IMR-90 (cell line): ENCODE data around the gene ANKMY2. TPM values are rescaled to one million over a fixed set of nuclear protein-coding genes. Genes with fewer than 3 reads are reported as not detected.

Source experiments
- ATAC-seq: fragments of 200-7000 bp; cut with Tn5 transposase; 2 replicates; pipeline ENCODE4 v1.9.1; 2020; ENCODE audit warnings: low read depth, mild to moderate bottlenecking, moderate library complexity
- BruUV-seq: library from RNA; stranded (reverse); fragments of 400-500 nt; replicated peaks from 2 replicates; lab custom pipeline; 2021; lab: Mats Ljungman, UMichigan
- CTCF ChIA-PET: fragments of 300-600 bp; formaldehyde crosslinking; extraction: SDS; loops from one replicate; lab custom pipeline; 2021; ENCODE audit warnings: antibody characterized with exemption; lab: Yijun Ruan, JAX
- POLR2A ChIA-PET: fragments of 300-600 bp; sonication (Branson Sonifier 250); formaldehyde crosslinking; loops from one replicate; lab custom pipeline; 2022; ENCODE audit warnings: antibody characterized with exemption; ENCODE audit not compliant: unreplicated experiment; lab: Charles Lee
- DNase-seq: peaks from one replicate; pipeline ENCODE4 v3.0.0; 2013
- H2AFZ ChIP-seq: replicated peaks from 2 replicates; pipeline ENCODE3; 2013; ENCODE audit warnings: low read length, mild to moderate bottlenecking; ENCODE audit not compliant: poor library complexity
- H2AK5ac ChIP-seq: 2 replicates; pipeline ENCODE4 v1.6.1; 2013; ENCODE audit warnings: low read depth, low read length, inconsistent platforms
- H2AK9ac ChIP-seq: replicated peaks from 2 replicates; pipeline ENCODE3; 2013; ENCODE audit warnings: mild to moderate bottlenecking, low read depth, low read length, moderate library complexity; ENCODE audit not compliant: poor library complexity
- H2BK120ac ChIP-seq: 2 replicates; pipeline ENCODE4 v1.6.1; 2013; ENCODE audit warnings: low read depth, low read length, inconsistent platforms
- H2BK15ac ChIP-seq: 3 replicates; pipeline ENCODE4 v1.6.1; 2013; ENCODE audit warnings: low read depth, low read length, inconsistent platforms
- H2BK20ac ChIP-seq: 2 replicates; pipeline ENCODE4 v1.6.1; 2013; ENCODE audit warnings: low read depth, mild to moderate bottlenecking, inconsistent platforms, low read length, moderate library complexity
- H2BK5ac ChIP-seq: 2 replicates; pipeline ENCODE4 v1.6.1; 2013; ENCODE audit warnings: mild to moderate bottlenecking, low read depth, low read length, inconsistent platforms; ENCODE audit not compliant: poor library complexity, severe bottlenecking
- H3K14ac ChIP-seq: replicated peaks from 2 replicates; pipeline ENCODE4 v1.6.1; 2013; ENCODE audit warnings: low read depth, low read length, inconsistent platforms
- H3K18ac ChIP-seq: 2 replicates; pipeline ENCODE4 v1.6.1; 2013; ENCODE audit warnings: low read depth, low read length, control low read depth
- H3K23ac ChIP-seq: 2 replicates; pipeline ENCODE4 v1.6.1; 2013; ENCODE audit warnings: low read depth, low read length, inconsistent platforms
- H3K27ac ChIP-seq: 2 replicates; pipeline ENCODE4 v1.5.1; 2013; ENCODE audit warnings: mild to moderate bottlenecking, control low read depth, low read length; ENCODE audit not compliant: insufficient read depth
- H3K27me3 ChIP-seq: 2 replicates; pipeline ENCODE4 v1.6.1; 2013; ENCODE audit warnings: low read length; ENCODE audit not compliant: control insufficient read depth, insufficient read depth
- H3K36me3 ChIP-seq: 2 replicates; pipeline ENCODE4 v1.6.1; 2013; ENCODE audit warnings: low read length, mixed read lengths; ENCODE audit not compliant: control insufficient read depth, insufficient read depth
- H3K4ac ChIP-seq: 2 replicates; pipeline ENCODE4 v1.6.1; 2013; ENCODE audit warnings: low read depth, low read length, inconsistent platforms
- H3K4me1 ChIP-seq: 2 replicates; pipeline ENCODE4 v1.6.1; 2013; ENCODE audit warnings: low read length, mixed read lengths; ENCODE audit not compliant: control insufficient read depth, insufficient read depth
- H3K4me2 ChIP-seq: 2 replicates; pipeline ENCODE4 v1.6.1; 2013; ENCODE audit warnings: low read depth, mild to moderate bottlenecking, control low read depth, low read length, moderate library complexity
- H3K4me3 ChIP-seq: 2 replicates; pipeline ENCODE4 v1.5.1; 2013; ENCODE audit warnings: low read depth, mild to moderate bottlenecking, control low read depth, low read length, moderate library complexity; ENCODE audit not compliant: insufficient read depth
- H3K56ac ChIP-seq: 2 replicates; pipeline ENCODE4 v1.6.1; 2013; ENCODE audit warnings: low read length, inconsistent platforms; ENCODE audit not compliant: insufficient read depth; ENCODE audit errors: extremely low read depth
- H3K79me1 ChIP-seq, 2 experiments: 2 replicates each; pipeline ENCODE4 v1.6.1; 2013; ENCODE audit warnings: low read length in 2 of 2, inconsistent platforms in 1 of 2, low read depth in 1 of 2
- H3K9ac ChIP-seq: 2 replicates; pipeline ENCODE4 v1.6.1; 2013; ENCODE audit warnings: low read depth, low read length, control low read depth
- H3K9me1 ChIP-seq: 2 replicates; pipeline ENCODE4 v1.6.1; 2013; ENCODE audit warnings: low read length, inconsistent platforms; ENCODE audit not compliant: insufficient read depth
- H3K9me3 ChIP-seq: 2 replicates; pipeline ENCODE4 v1.6.1; 2013; ENCODE audit warnings: low read length; ENCODE audit not compliant: control insufficient read depth, insufficient read depth
- H4K20me1 ChIP-seq: 2 replicates; pipeline ENCODE4 v1.6.1; 2013; ENCODE audit warnings: low read length, inconsistent platforms; ENCODE audit not compliant: insufficient read depth
- H4K5ac ChIP-seq: 2 replicates; pipeline ENCODE4 v1.6.1; 2013; ENCODE audit warnings: mild to moderate bottlenecking, low read depth, low read length, control low read depth
- H4K8ac ChIP-seq, 2 experiments: 2 replicates each; pipeline ENCODE4 v1.6.1; 2013; ENCODE audit warnings: low read depth in 2 of 2, low read length in 2 of 2, control low read depth in 1 of 2, inconsistent platforms in 1 of 2
- H4K91ac ChIP-seq: 2 replicates; pipeline ENCODE4 v1.6.1; 2013; ENCODE audit warnings: low read depth, low read length, inconsistent platforms; ENCODE audit not compliant: insufficient read depth
- BHLHE40 ChIP-seq: fragments of 150-350 bp; IDR thresholded peaks from 2 replicates; pipeline ENCODE4 v1.6.1; 2016; ENCODE audit warnings: mild to moderate bottlenecking, low read depth, low read length
- CEBPB ChIP-seq: IDR thresholded peaks from 2 replicates; pipeline ENCODE4 v1.6.1; 2012; ENCODE audit warnings: low read depth, low read length, improper control_type of control experiment
- CHD1 ChIP-seq: IDR thresholded peaks from 2 replicates; pipeline ENCODE4 v1.6.1; 2012; ENCODE audit warnings: low read depth, low read length, improper control_type of control experiment
- CTCF ChIP-seq: conservative IDR thresholded peaks from 2 replicates; pipeline ENCODE4 v1.5.1; 2012; ENCODE audit warnings: mild to moderate bottlenecking, low read depth, low read length, improper control_type of control experiment
- FOS ChIP-seq: fragments of 150-350 bp; IDR thresholded peaks from 2 replicates; pipeline ENCODE4 v1.6.1; 2016; ENCODE audit warnings: low read depth, low read length
- MAZ ChIP-seq: IDR thresholded peaks from 2 replicates; pipeline ENCODE4 v1.6.1; 2012; ENCODE audit warnings: low read depth, mild to moderate bottlenecking, low read length, improper control_type of control experiment, moderate library complexity, borderline replicate concordance
- NFE2L2 ChIP-seq: fragments of 150-350 bp; IDR thresholded peaks from 2 replicates; pipeline ENCODE4 v1.6.1; 2016; ENCODE audit warnings: low read depth, mild to moderate bottlenecking, low read length
- POLR2A ChIP-seq: IDR thresholded peaks from 2 replicates; pipeline ENCODE4 v1.6.1; 2012; ENCODE audit warnings: mild to moderate bottlenecking, low read depth, low read length
- RAD21 ChIP-seq: IDR thresholded peaks from 2 replicates; pipeline ENCODE4 v1.6.1; 2012; ENCODE audit warnings: low read length, improper control_type of control experiment
- RCOR1 ChIP-seq: IDR thresholded peaks from 2 replicates; pipeline ENCODE4 v1.6.1; 2012; ENCODE audit warnings: mild to moderate bottlenecking, low read length, improper control_type of control experiment; ENCODE audit not compliant: insufficient replicate concordance
- RFX5 ChIP-seq: IDR thresholded peaks from 2 replicates; pipeline ENCODE4 v1.8.0; 2012; ENCODE audit warnings: low read depth, mild to moderate bottlenecking, low read length, moderate library complexity
- SMC3 ChIP-seq: fragments of 150-350 bp; IDR thresholded peaks from 2 replicates; pipeline ENCODE4 v1.6.1; 2016; ENCODE audit warnings: low read depth, mild to moderate bottlenecking, antibody characterized with exemption, low read length, moderate library complexity
- WGBS, 2 experiments: methylation state at CpG; one replicate each; pipeline versions ENCODE4 v1.1.5 to v1.1.7; 2013; ENCODE audit warnings: missing lambda C conversion rate in 2 of 2; ENCODE audit not compliant: insufficient read length in 1 of 2; ENCODE audit errors: extremely low coverage in 2 of 2; 5-methylcytosine and 5-hydroxymethylcytosine counted together
- dilution Hi-C: fragments of 300-500 bp; cut with HindIII; formaldehyde crosslinking; loops from one replicate; pipeline ENCODE4 v1.14.3; 2018; ENCODE audit warnings: low sequenced_read_pairs; ENCODE audit not compliant: unreplicated experiment
- in situ Hi-C: fragments of 300-500 bp; cut with MboI; formaldehyde crosslinking; loops from 3 replicates; pipeline ENCODE4 v1.14.3; 2019; ENCODE audit warnings: low sequenced_read_pairs, inconsistent platforms, mixed read lengths
- intact Hi-C: fragments of 100-400 bp; cut with micrococcal nuclease; formaldehyde crosslinking; loops from 2 replicates; pipeline ENCODE4 v1.10.0; 2022
- polyA plus RNA-seq, 3 experiments: library from polyadenylated mRNA; depleted of rRNA; stranded (reverse); fragments of >200 nt; gene quantifications; 2 replicates each; pipeline ENCODE4 v1.2.3, GENCODE V29; 2012; ENCODE audit warnings: low replicate concordance in 1 of 3
- total RNA-seq: library from RNA; depleted of rRNA; stranded (reverse); fragments of >200 nt; gene quantifications from 2 replicates; pipeline ENCODE4 v1.2.3, GENCODE V29; 2012
- TF ChIP-seq, protein P1 (sequence below): fragments of 150-350 bp; IDR thresholded peaks from 2 replicates; pipeline ENCODE4 v1.6.1; 2017; ENCODE audit warnings: mild to moderate bottlenecking, antibody characterized with exemption, low read length, low read depth
- TF ChIP-seq, protein P2 (sequence below): fragments of 150-350 bp; IDR thresholded peaks from 2 replicates; pipeline ENCODE4 v1.6.1; 2016; ENCODE audit warnings: low read depth, mild to moderate bottlenecking, low read length, moderate library complexity, borderline replicate concordance

Gene ANKMY2
- total and polyA plus RNA-seq, 2 of the 4 experiments (the other 2 are of a cell fraction) = 19.5 to 41.9 TPM

DNA sequence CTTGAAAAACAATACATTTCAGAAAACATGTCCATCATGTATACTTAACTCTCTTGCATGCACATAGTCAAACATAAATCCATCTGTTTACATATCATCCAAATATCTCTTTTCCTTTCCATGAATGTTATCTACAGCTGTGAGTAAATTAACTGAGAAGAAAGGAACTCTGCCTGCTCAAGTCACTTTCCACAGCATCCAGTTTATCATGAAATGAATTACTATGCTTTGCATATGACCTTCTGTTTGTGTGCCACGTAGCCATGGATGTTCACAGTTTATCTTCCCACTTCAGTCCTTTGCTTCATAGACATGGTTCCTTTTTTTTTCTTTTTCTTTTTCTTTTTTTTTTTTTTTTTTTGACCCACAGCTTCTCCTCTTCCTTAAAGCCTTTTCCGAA, 40.0 kb upstream of the ANKMY2 start:
- Histone ChIP-seq H2AK9ac (no peak overlapping the region), H4K20me1 (no peaks in the 10 kb centered on the region), H3K79me1 (peaks cover 0 to 3% of the 10 kb centered on the region in 2 experiments; a peak in 1 of 4 replicates), H2AK5ac (no peak overlapping the region), H2BK15ac (no peak overlapping the region), H3K9ac (no peak overlapping the region), H3K18ac (0 out of 2 replicates have a peak overlapping the region, but pooled peaks have one; percentile 54), H2BK20ac (no peak overlapping the region), H4K91ac (no peak overlapping the region), H2BK120ac (no peak overlapping the region), H3K9me1 (no peaks in the 10 kb centered on the region), H2BK5ac (peak overlapping the region; percentile 72), H3K23ac (peak overlapping the region; percentile 91; the same call in 1 of the 2 replicates), H4K8ac (peak overlapping the region in 1 of 2 experiments; percentile 20; a peak in 1 of 4 replicates), H3K56ac (no peak overlapping the region), H3K4me3 (no peak overlapping the region), H3K14ac (no peak overlapping the region; the same call in 1 of the 2 replicates), H3K4me2 (0 out of 2 replicates have a peak overlapping the region, but pooled peaks have one; percentile 13), H4K5ac (peak overlapping the region; percentile 40; the same call in 1 of the 2 replicates), H3K36me3 (peaks cover 9% of the 10 kb centered on the region; the same call in 1 of the 2 replicates), H3K4me1 (peaks cover 6% of the 10 kb centered on the region), H3K27ac (peak overlapping the region; percentile 78; the same call in 1 of the 2 replicates), H3K4ac (no peak overlapping the region), H2AFZ (no peak overlapping the region), H3K27me3 (no peaks in the 10 kb centered on the region), H3K9me3 (no peaks in the 10 kb centered on the region)
- POLR2A ChIA-PET = interaction anchor here (0.6 kb wide), 1 partner anchor 1045 kb away, joined by 10 read pairs; no protein-coding TSS in a partner anchor
- intact Hi-C loops = loop anchor here (2.0 kb wide), 1 partner anchor 41 kb away; the partner anchor contains the start of gene ANKMY2
- dilution Hi-C loops = no loop called here
- no peak for TF ChIP-seq CHD1
- TF ChIP-seq CTCF = no peak
- TF ChIP-seq RFX5 = no peak
- TF ChIP-seq POLR2A = no peak
- TF ChIP-seq RCOR1 = no peak
- TF ChIP-seq, protein P1, sequence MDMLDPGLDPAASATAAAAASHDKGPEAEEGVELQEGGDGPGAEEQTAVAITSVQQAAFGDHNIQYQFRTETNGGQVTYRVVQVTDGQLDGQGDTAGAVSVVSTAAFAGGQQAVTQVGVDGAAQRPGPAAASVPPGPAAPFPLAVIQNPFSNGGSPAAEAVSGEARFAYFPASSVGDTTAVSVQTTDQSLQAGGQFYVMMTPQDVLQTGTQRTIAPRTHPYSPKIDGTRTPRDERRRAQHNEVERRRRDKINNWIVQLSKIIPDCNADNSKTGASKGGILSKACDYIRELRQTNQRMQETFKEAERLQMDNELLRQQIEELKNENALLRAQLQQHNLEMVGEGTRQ = no peak
- TF ChIP-seq FOS = no peak
- TF ChIP-seq RAD21 = no peak
- no peak for TF ChIP-seq SMC3
- no peak for TF ChIP-seq MAZ
- no peak for TF ChIP-seq NFE2L2
- TF ChIP-seq CEBPB = no peak
- no peak for TF ChIP-seq BHLHE40
- TF ChIP-seq, protein P2, sequence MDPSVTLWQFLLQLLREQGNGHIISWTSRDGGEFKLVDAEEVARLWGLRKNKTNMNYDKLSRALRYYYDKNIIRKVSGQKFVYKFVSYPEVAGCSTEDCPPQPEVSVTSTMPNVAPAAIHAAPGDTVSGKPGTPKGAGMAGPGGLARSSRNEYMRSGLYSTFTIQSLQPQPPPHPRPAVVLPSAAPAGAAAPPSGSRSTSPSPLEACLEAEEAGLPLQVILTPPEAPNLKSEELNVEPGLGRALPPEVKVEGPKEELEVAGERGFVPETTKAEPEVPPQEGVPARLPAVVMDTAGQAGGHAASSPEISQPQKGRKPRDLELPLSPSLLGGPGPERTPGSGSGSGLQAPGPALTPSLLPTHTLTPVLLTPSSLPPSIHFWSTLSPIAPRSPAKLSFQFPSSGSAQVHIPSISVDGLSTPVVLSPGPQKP = no peak
- WGBS, 2 experiments = 33% methylated on average over 1 of the region's 2 CpGs; no CpG with 5 or more reads in 1 of the 2 experiments
- in situ Hi-C loops = no loop called here
- CTCF ChIA-PET = interaction anchor here (0.6 kb wide), 1 partner anchor 25 kb away, joined by 3 read pairs; no protein-coding TSS in a partner anchor
- no TSS peak for BruUV-seq
- ATAC-seq (peak; percentile 64), DNase-seq (peak; percentile 29)
